OCI-LY1 (cell line): ENCODE measurements around the gene GALNT18.

Source experiments
- EZH2 ChIP-seq: fragments of 200-600 bp; sonication (generic), shearing (Covaris generic); IDR thresholded peaks from 2 replicates; pipeline ENCODE4 v1.8.0; 2017; ENCODE audit warnings: borderline replicate concordance, mixed run types, mild to moderate bottlenecking, antibody characterized with exemption, low read length, moderate library complexity, mixed read lengths
- TF ChIP-seq, protein P1 (sequence below): fragments of 200-600 bp; sonication (generic), shearing (Covaris generic); IDR thresholded peaks from 2 replicates; pipeline ENCODE4 v1.5.1; 2017; ENCODE audit warnings: mild to moderate bottlenecking, antibody characterized with exemption, low read length, moderate library complexity, mixed read lengths

- TF ChIP-seq, protein P1, sequence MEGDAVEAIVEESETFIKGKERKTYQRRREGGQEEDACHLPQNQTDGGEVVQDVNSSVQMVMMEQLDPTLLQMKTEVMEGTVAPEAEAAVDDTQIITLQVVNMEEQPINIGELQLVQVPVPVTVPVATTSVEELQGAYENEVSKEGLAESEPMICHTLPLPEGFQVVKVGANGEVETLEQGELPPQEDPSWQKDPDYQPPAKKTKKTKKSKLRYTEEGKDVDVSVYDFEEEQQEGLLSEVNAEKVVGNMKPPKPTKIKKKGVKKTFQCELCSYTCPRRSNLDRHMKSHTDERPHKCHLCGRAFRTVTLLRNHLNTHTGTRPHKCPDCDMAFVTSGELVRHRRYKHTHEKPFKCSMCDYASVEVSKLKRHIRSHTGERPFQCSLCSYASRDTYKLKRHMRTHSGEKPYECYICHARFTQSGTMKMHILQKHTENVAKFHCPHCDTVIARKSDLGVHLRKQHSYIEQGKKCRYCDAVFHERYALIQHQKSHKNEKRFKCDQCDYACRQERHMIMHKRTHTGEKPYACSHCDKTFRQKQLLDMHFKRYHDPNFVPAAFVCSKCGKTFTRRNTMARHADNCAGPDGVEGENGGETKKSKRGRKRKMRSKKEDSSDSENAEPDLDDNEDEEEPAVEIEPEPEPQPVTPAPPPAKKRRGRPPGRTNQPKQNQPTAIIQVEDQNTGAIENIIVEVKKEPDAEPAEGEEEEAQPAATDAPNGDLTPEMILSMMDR, result no peak
- TF ChIP-seq EZH2, result no peak
Measured at GRCh38 chr11:11260903-11261302, 360.9 kb downstream of the GALNT18 start.
